ENCODE measurements around the gene MS4A10. TPM values are rescaled to one million over a fixed set of nuclear protein-coding genes. Genes with fewer than 3 reads are reported as not detected.

Gene MS4A10
- total RNA-seq, 1 donor from 2014 or later: not detected

DNA sequence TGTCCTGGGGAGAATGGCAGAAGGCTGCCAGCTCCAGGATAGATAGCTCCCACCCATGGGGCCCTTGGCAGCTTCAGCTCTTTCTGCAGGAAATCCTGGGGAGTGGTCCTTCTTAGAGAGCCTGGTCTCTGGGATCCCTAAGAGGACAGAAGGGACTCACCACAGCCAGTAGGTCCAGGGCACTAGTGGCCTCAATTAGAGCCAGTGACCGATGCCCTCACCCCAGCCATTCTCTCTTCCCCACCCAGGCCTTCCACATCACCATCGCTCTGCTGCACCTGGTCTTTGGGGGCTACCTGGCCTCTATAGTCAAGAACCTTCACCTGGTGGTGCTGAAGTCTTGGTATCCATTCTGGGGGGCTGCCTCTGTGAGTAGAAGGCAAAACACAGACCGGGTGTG is 5.6 kb downstream of the MS4A10 start:
- H3K27ac Mint-ChIP-seq (ENCODE audit: unreplicated experiment): no peak overlapping the region
- no peak overlapping the region for H3K4me3 Mint-ChIP-seq (ENCODE audit: unreplicated experiment)
- DNase-seq: no peak
- H3K36me3 Mint-ChIP-seq (ENCODE audit: unreplicated experiment): peaks cover 20% of the 10 kb centered on the region
- TF ChIP-seq, protein P1, sequence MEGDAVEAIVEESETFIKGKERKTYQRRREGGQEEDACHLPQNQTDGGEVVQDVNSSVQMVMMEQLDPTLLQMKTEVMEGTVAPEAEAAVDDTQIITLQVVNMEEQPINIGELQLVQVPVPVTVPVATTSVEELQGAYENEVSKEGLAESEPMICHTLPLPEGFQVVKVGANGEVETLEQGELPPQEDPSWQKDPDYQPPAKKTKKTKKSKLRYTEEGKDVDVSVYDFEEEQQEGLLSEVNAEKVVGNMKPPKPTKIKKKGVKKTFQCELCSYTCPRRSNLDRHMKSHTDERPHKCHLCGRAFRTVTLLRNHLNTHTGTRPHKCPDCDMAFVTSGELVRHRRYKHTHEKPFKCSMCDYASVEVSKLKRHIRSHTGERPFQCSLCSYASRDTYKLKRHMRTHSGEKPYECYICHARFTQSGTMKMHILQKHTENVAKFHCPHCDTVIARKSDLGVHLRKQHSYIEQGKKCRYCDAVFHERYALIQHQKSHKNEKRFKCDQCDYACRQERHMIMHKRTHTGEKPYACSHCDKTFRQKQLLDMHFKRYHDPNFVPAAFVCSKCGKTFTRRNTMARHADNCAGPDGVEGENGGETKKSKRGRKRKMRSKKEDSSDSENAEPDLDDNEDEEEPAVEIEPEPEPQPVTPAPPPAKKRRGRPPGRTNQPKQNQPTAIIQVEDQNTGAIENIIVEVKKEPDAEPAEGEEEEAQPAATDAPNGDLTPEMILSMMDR (IDR thresholded peaks at IDR 0.05; ENCODE audit: partially characterized antibody, unreplicated experiment): no peak
- peaks cover 12% of the 10 kb centered on the region for H3K27me3 Mint-ChIP-seq (ENCODE audit: unreplicated experiment)
- H3K9me3 Mint-ChIP-seq (ENCODE audit: unreplicated experiment): peaks cover 17% of the 10 kb centered on the region
- peaks cover 3% of the 10 kb centered on the region for H3K4me1 Mint-ChIP-seq (ENCODE audit: low read depth, unreplicated experiment)

DNA sequence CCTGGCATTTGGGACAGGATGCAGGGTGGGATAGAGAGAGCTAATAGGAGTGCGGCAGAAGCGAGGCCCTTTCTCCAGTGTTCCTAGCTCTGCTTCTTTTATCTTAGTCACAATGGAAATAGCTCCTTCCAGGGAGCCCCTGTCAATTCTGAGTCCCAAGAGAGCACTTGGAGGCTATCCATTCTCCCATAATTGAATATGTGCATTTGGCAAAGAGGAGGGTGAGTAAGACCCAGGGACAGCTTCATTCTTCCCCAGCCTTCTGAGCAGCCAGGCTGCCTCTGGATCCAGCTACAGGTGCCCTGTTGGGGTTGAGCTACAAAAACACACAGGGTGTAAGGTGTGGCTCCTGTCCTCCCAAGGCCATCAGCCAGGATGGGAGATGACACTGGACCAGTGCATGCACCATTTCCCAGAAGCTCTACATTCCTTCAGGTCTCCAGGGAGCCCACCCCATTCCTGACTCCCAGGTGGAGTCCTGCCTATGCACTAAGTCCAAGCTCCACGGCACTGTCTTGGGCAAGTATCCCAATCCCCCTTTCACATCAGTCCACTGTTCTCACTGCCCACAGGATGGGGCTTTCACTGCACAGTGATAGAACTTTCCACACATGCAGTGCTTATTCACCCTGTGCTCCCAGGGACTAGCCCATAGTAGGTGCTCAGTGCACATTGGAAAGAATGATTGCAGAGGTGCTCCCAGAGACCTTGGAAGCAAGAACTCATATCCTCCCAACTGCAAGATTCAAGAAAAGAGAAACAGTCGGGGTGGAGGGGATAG is 6.2 kb downstream of the MS4A10 start:
- Mint-ChIP-seq H3K27me3 (ENCODE audit: unreplicated experiment) (peaks cover 12% of the 10 kb centered on the region), H3K9me3 (ENCODE audit: unreplicated experiment) (peaks cover 17% of the 10 kb centered on the region), H3K4me1 (ENCODE audit: low read depth, unreplicated experiment) (no peaks in the 10 kb centered on the region), H3K36me3 (ENCODE audit: unreplicated experiment) (peaks cover 20% of the 10 kb centered on the region), H3K4me3 (ENCODE audit: unreplicated experiment) (no peak overlapping the region), H3K27ac (ENCODE audit: unreplicated experiment) (no peak overlapping the region)
- no peak for DNase-seq
- TF ChIP-seq, protein P1 (IDR thresholded peaks at IDR 0.05; ENCODE audit: partially characterized antibody, unreplicated experiment): no peak

DNA sequence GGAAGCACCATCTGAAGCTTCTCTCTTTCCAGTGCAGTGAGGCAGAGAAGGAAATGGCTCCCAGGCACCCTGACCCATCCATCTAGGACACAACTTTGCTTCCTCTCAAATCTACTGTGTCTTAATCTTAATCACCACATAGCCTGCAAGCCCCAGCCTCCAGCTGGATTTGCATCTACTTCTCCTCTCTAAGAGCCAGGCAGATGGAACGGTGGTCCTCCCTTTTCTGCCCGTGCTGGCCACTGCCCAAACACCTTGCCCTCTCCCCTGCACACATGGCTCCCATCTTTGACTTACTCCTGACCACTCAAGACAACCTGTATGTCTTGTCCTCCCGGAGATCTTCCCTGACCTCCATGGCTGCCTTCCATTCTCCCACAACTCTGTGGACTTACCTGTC is 7.4 kb downstream of the MS4A10 start:
- Mint-ChIP-seq H3K27ac (ENCODE audit: unreplicated experiment) (no peak overlapping the region), H3K36me3 (ENCODE audit: unreplicated experiment) (peaks cover 20% of the 10 kb centered on the region), H3K9me3 (ENCODE audit: unreplicated experiment) (peaks cover 17% of the 10 kb centered on the region), H3K4me3 (ENCODE audit: unreplicated experiment) (no peak overlapping the region), H3K4me1 (ENCODE audit: low read depth, unreplicated experiment) (no peaks in the 10 kb centered on the region), H3K27me3 (ENCODE audit: unreplicated experiment) (peaks cover 12% of the 10 kb centered on the region)
- no peak for DNase-seq
- TF ChIP-seq, protein P1 (IDR thresholded peaks at IDR 0.05; ENCODE audit: partially characterized antibody, unreplicated experiment): no peak

DNA sequence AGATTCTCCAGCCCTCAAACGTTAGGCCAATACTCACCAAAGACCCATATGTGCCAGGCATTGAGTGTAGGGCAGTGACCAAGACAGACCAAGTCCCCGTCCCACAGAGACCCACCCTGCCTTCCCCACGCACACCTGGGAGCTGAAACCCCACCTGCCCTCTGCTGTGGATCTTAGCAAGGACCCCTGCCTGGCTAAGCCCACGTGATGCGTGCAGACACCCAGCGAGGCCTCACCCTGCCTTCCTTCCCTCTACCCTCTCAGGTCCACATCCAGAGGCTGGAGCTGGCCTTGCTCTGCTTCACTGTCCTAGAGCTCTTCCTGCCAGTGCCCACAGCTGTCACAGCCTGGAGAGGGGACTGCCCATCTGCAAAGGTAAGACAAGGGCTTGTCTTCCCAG is 10.2 kb downstream of the MS4A10 start:
- peaks cover 6% of the 10 kb centered on the region for H3K27me3 Mint-ChIP-seq (ENCODE audit: unreplicated experiment)
- H3K36me3 Mint-ChIP-seq (ENCODE audit: unreplicated experiment): peaks cover 20% of the 10 kb centered on the region
- H3K4me1 Mint-ChIP-seq (ENCODE audit: low read depth, unreplicated experiment): no peaks in the 10 kb centered on the region
- peaks cover 7% of the 10 kb centered on the region for H3K9me3 Mint-ChIP-seq (ENCODE audit: unreplicated experiment)
- no peak for DNase-seq
- H3K4me3 Mint-ChIP-seq (ENCODE audit: unreplicated experiment): no peak overlapping the region
- H3K27ac Mint-ChIP-seq (ENCODE audit: unreplicated experiment): no peak overlapping the region
- TF ChIP-seq, protein P1 (IDR thresholded peaks at IDR 0.05; ENCODE audit: partially characterized antibody, unreplicated experiment): no peak

DNA sequence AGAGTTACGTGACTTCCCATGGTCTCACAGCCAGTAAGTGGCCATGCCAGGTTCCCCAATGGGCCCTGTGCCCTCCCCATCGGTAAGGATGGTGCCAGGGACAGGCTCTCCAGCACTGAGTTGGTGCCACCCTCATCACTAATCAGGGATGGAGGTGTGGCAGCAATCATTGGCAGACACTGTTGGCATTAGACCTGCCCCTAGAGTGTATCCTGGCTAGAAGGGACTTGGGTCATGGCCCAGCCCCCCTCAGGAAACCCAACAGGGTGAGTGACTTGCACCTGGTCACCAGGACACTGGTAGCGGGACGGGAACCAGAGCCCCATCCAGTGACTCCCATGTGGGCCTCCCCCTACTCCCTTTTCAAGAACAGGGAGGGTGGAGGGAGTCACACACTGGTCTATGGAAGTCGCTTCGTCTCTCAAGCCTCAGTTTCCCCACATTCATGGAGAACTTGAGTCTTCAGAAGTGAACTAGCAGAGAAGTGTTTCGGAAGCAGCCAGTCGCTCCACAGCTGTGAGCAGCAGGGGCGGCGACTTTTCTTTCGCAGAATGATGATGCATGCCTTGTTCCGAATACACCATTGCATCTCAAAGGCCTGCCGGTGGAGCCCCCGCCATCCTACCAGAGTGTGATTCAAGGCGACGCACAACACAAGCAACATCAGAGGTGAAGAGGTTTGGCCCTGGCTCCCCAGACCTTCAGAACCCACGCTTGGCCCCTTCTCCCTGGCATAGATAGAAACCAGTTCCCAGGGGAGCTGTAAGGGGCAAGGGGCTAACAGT is 12.9 kb downstream of the MS4A10 start:
- TF ChIP-seq, protein P1 (IDR thresholded peaks at IDR 0.05; ENCODE audit: partially characterized antibody, unreplicated experiment): no peak
- H3K9me3 Mint-ChIP-seq (ENCODE audit: unreplicated experiment): peaks cover 6% of the 10 kb centered on the region
- H3K27ac Mint-ChIP-seq (ENCODE audit: unreplicated experiment): no peak overlapping the region
- no peak overlapping the region for H3K4me3 Mint-ChIP-seq (ENCODE audit: unreplicated experiment)
- no peak for DNase-seq
- H3K27me3 Mint-ChIP-seq (ENCODE audit: unreplicated experiment): peaks cover 3% of the 10 kb centered on the region
- H3K36me3 Mint-ChIP-seq (ENCODE audit: unreplicated experiment): peaks cover 8% of the 10 kb centered on the region
- no peaks in the 10 kb centered on the region for H3K4me1 Mint-ChIP-seq (ENCODE audit: low read depth, unreplicated experiment)
